H1 (cell line): ENCODE measurements around the gene KRTCAP2. TPM values are rescaled to one million over a fixed set of nuclear protein-coding genes. Genes with fewer than 3 reads are reported as not detected.

Experiments
- ATF3 ChIP-seq: IDR thresholded peaks from 2 replicates; pipeline ENCODE4 v1.6.1; 2011; ENCODE audit warnings: low read depth, mild to moderate bottlenecking, low read length; ENCODE audit not compliant: insufficient read depth
- EGR1 ChIP-seq: IDR thresholded peaks from 2 replicates; pipeline ENCODE4 v1.6.1; 2011; ENCODE audit warnings: low read depth, low read length, borderline replicate concordance
- KDM4A ChIP-seq: IDR thresholded peaks from one replicate; pipeline ENCODE4 v1.7.1; 2012; ENCODE audit warnings: low read depth, mild to moderate bottlenecking, moderate library complexity, low read length, inconsistent platforms; ENCODE audit not compliant: severe bottlenecking
- polyA plus RNA-seq, 7 experiments: library from polyadenylated mRNA; depleted of rRNA in 3 of 7; stranded (reverse) in 5 of 7; unstranded in 2 of 7; fragments of >200 nt in 5 of 7; fragments of 200-250 nt in 2 of 7; gene quantifications; 1 replicate in 5 of 7; 2 replicates in 1 of 7; 4 replicates in 1 of 7; pipeline versions ENCODE4 v1.2.1 to v1.2.3, GENCODE V29; 2011 to 2013; ENCODE audit warnings: missing spikeins in 2 of 7, mixed read lengths in 2 of 7
- total RNA-seq: library from RNA; stranded (reverse); fragmentation: NEBNext Ultra II Directional; extraction: Animal tissue kit (Norgen Biotek cat#: 25700); gene quantifications from 2 replicates; pipeline ENCODE4 v1.2.1, GENCODE V29; 2021

The KRTCAP2 gene
- total and polyA plus RNA-seq, 2 of the 8 experiments (the other 6 are each of a cell fraction or from before 2014, with no cell fraction given), result 146 to 317 TPM

- TF ChIP-seq EGR1 (no peak), KDM4A (no peak), ATF3 (no peak)
Observed at GRCh38 chr1:155131285-155131684, 41.8 kb downstream of the KRTCAP2 start (continued).
